RPMI8226 (cell line): ENCODE results near the gene FMN2.
A peak's percentile ranks its signal among the peaks of the same experiment; 100 is the strongest.
"Not testable (repeated sequence)": the region's sequence is repeated elsewhere in the genome, so short reads cannot be mapped to it uniquely, and the experiment has no call there.

Experiments
- DNase-seq: peaks from one replicate; pipeline ENCODE4 v3.0.0-alpha.2; 2015

Gene FMN2

GRCh38 chr1:240258910-240259309 is 167.2 kb downstream of the FMN2 start:
- DNase-seq = no peak

GRCh38 chr1:240264494-240264893 is 172.8 kb downstream of the FMN2 start:
- DNase-seq = not testable (repeated sequence)

- DNase-seq = no peak
Measured at GRCh38 chr1:240271081-240271480, 179.4 kb downstream of the FMN2 start.

GRCh38 chr1:240274569-240274968 is 182.9 kb downstream of the FMN2 start:
- DNase-seq = no peak

- not testable (repeated sequence) for DNase-seq
Measured at GRCh38 chr1:240275219-240275618, 183.5 kb downstream of the FMN2 start.

GRCh38 chr1:240278082-240278481 is 186.4 kb downstream of the FMN2 start:
- no peak for DNase-seq

GRCh38 chr1:240280560-240281322 is 189.1 kb downstream of the FMN2 start:
- DNase-seq = no peak

- peak; percentile 20 for DNase-seq
Measured at GRCh38 chr1:240282061-240282830, 190.6 kb downstream of the FMN2 start.

GRCh38 chr1:240284656-240285414 is 193.2 kb downstream of the FMN2 start:
- no peak for DNase-seq

- no peak for DNase-seq
Measured at GRCh38 chr1:240285540-240285939, 193.9 kb downstream of the FMN2 start.

GRCh38 chr1:240287722-240288121 is 196.0 kb downstream of the FMN2 start:
- DNase-seq = no peak

GRCh38 chr1:240293706-240294105 is 202.0 kb downstream of the FMN2 start:
- no peak for DNase-seq

- DNase-seq = no peak
Measured at GRCh38 chr1:240294566-240294965, 202.9 kb downstream of the FMN2 start.

- no peak for DNase-seq
Measured at GRCh38 chr1:240295811-240296210, 204.1 kb downstream of the FMN2 start.

GRCh38 chr1:240304466-240304865 is 212.8 kb downstream of the FMN2 start:
- DNase-seq = no peak

- DNase-seq = no peak
Measured at GRCh38 chr1:240306673-240307072, 215.0 kb downstream of the FMN2 start.

GRCh38 chr1:240308096-240308495 is 216.4 kb downstream of the FMN2 start:
- no peak for DNase-seq

GRCh38 chr1:240309769-240310168 is 218.1 kb downstream of the FMN2 start:
- no peak for DNase-seq

- no peak for DNase-seq
Measured at GRCh38 chr1:240310226-240310925, 218.7 kb downstream of the FMN2 start.

- no peak for DNase-seq
Measured at GRCh38 chr1:240312872-240313271, 221.2 kb downstream of the FMN2 start.

- no peak for DNase-seq
Measured at GRCh38 chr1:240314845-240315801, 223.4 kb downstream of the FMN2 start.

GRCh38 chr1:240319998-240320397 is 228.3 kb downstream of the FMN2 start:
- no peak for DNase-seq
